ENCODE results near the gene FAM98B. TPM values are rescaled to one million over a fixed set of nuclear protein-coding genes. Genes with fewer than 3 reads are reported as not detected.

The FAM98B gene
- total and polyA plus RNA-seq, 9 of the 15 experiments (the other 6 are each of a cell fraction or from before 2014, with no cell fraction given) = 3.1 to 42.0 (median 9.4) TPM

- no peak for TF ChIP-seq YY1 (IDR thresholded peaks at IDR 0.05; ENCODE audit: borderline replicate concordance in 1 of 3, control insufficient read depth in 1 of 3, extremely low read depth in 1 of 3, insufficient read depth in 3 of 3, insufficient read length in 1 of 3, insufficient replicate concordance in 2 of 3, low read depth in 1 of 3, low read length in 2 of 3)
- TF ChIP-seq SMARCE1 (IDR thresholded peaks at IDR 0.05) = peak; percentile 68; the same call in 1 of the 2 replicates
- TF ChIP-seq RCOR1 (IDR thresholded peaks at IDR 0.05; ENCODE audit: borderline replicate concordance in 1 of 2, low read depth in 2 of 2, low read length in 2 of 2) = no peak
- TF ChIP-seq NFRKB (IDR thresholded peaks at IDR 0.05; ENCODE audit: low read depth) = no peak
- no peak for TF ChIP-seq ZNF140 (CRISPR knock-in tag; IDR thresholded peaks at IDR 0.05)
- no peak for TF ChIP-seq LCOR (CRISPR knock-in tag; IDR thresholded peaks at IDR 0.05)
- TF ChIP-seq, protein P1, sequence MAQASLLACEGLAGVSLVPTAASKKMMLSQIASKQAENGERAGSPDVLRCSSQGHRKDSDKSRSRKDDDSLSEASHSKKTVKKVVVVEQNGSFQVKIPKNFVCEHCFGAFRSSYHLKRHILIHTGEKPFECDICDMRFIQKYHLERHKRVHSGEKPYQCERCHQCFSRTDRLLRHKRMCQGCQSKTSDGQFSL (CRISPR knock-in tag; IDR thresholded peaks at IDR 0.05) = no peak
- TF ChIP-seq, protein P1 (tag; IDR thresholded peaks at IDR 0.05) = no peak; a peak in 1 of 4 replicates
- peak; percentile 19; the same call in 1 of the 2 replicates for TF ChIP-seq ZNF584 (CRISPR knock-in tag; IDR thresholded peaks at IDR 0.05; ENCODE audit: low read depth)
- TF ChIP-seq RUNX1 (IDR thresholded peaks at IDR 0.05; ENCODE audit: low read depth) = no peak
- 0 out of 4 replicates have a peak, but pooled peaks of 1 of the 2 experiments have one; percentile 3 for TF ChIP-seq RAD21 (CRISPR knock-in tag; conservative IDR thresholded peaks at IDR 0.05 in 1 of 2, IDR thresholded peaks at IDR 0.05 in 1 of 2)
- TF ChIP-seq RB1 (IDR thresholded peaks at IDR 0.05; ENCODE audit: low read depth) = no peak
- TF ChIP-seq, protein P2, sequence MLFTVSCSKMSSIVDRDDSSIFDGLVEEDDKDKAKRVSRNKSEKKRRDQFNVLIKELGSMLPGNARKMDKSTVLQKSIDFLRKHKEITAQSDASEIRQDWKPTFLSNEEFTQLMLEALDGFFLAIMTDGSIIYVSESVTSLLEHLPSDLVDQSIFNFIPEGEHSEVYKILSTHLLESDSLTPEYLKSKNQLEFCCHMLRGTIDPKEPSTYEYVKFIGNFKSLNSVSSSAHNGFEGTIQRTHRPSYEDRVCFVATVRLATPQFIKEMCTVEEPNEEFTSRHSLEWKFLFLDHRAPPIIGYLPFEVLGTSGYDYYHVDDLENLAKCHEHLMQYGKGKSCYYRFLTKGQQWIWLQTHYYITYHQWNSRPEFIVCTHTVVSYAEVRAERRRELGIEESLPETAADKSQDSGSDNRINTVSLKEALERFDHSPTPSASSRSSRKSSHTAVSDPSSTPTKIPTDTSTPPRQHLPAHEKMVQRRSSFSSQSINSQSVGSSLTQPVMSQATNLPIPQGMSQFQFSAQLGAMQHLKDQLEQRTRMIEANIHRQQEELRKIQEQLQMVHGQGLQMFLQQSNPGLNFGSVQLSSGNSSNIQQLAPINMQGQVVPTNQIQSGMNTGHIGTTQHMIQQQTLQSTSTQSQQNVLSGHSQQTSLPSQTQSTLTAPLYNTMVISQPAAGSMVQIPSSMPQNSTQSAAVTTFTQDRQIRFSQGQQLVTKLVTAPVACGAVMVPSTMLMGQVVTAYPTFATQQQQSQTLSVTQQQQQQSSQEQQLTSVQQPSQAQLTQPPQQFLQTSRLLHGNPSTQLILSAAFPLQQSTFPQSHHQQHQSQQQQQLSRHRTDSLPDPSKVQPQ (CRISPR knock-in tag; IDR thresholded peaks at IDR 0.05; ENCODE audit: borderline replicate concordance) = no peak
These were observed 15.6 kb upstream of the FAM98B start (continued) for GRCh38 chr15:38438031-38438986.
